DOHH2 (cell line): Measurements from ENCODE around the gene TRAF2.

ENCODE experiments used
- H3F3A ChIP-seq: fragments of 200-600 bp; sonication (generic), shearing (Covaris generic); 2 replicates; pipeline ENCODE4 v1.6.0; 2016; ENCODE audit warnings: antibody characterized with exemption, mild to moderate bottlenecking; ENCODE audit not compliant: control insufficient read depth, insufficient read depth
- H3K27ac ChIP-seq: fragments of 200-600 bp; sonication (generic); 2 replicates; pipeline ENCODE4 v1.5.1; 2014; ENCODE audit warnings: low read depth, mild to moderate bottlenecking, low read length, moderate library complexity
- H3K27me3 ChIP-seq: fragments of 200-600 bp; sonication (generic); 2 replicates; pipeline ENCODE4 v1.6.1; 2014; ENCODE audit warnings: mild to moderate bottlenecking, low read length, mixed read lengths; ENCODE audit not compliant: control insufficient read depth
- H3K36me3 ChIP-seq: fragments of 200-600 bp; sonication (generic); 2 replicates; pipeline ENCODE4 v1.6.1; 2014; ENCODE audit warnings: mild to moderate bottlenecking, low read length, moderate library complexity, mixed read lengths; ENCODE audit not compliant: control insufficient read depth
- H3K4me1 ChIP-seq: fragments of 200-600 bp; sonication (generic); 2 replicates; pipeline ENCODE4 v1.6.1; 2014; ENCODE audit warnings: mild to moderate bottlenecking, low read length, mixed read lengths; ENCODE audit not compliant: control insufficient read depth
- H3K4me2 ChIP-seq: fragments of 200-600 bp; sonication (generic); 2 replicates; pipeline ENCODE4 v1.6.0; 2014; ENCODE audit warnings: mild to moderate bottlenecking, low read length, moderate library complexity
- H3K4me3 ChIP-seq: fragments of 200-600 bp; sonication (generic); 2 replicates; pipeline ENCODE4 v1.5.1; 2014; ENCODE audit warnings: mild to moderate bottlenecking, low read length, mixed read lengths
- H3K79me2 ChIP-seq: fragments of 200-600 bp; sonication (generic); 2 replicates; pipeline ENCODE4 v1.6.1; 2014; ENCODE audit warnings: mild to moderate bottlenecking, low read length, mixed read lengths; ENCODE audit not compliant: control insufficient read depth
- H3K9me2 ChIP-seq: fragments of 200-600 bp; sonication (generic); replicated peaks from 2 replicates; pipeline ENCODE4 v1.6.1; 2014; ENCODE audit warnings: mild to moderate bottlenecking, low read length, mixed read lengths; ENCODE audit not compliant: control insufficient read depth
- H3K9me3 ChIP-seq: fragments of 200-600 bp; sonication (generic); 2 replicates; pipeline ENCODE4 v1.6.1; 2014; ENCODE audit warnings: antibody characterized with exemption, low read length, mixed read lengths; ENCODE audit not compliant: control insufficient read depth, insufficient read depth
- H4K20me1 ChIP-seq: fragments of 200-600 bp; sonication (generic); 2 replicates; pipeline ENCODE4 v1.6.0; 2014; ENCODE audit warnings: low read depth, mild to moderate bottlenecking, antibody characterized with exemption, low read length, moderate library complexity; ENCODE audit not compliant: control insufficient read depth, insufficient read depth
- EZH2phosphoT487 ChIP-seq: fragments of 200-600 bp; sonication (generic); IDR thresholded peaks from 2 replicates; pipeline ENCODE4 v1.6.1; 2017; ENCODE audit warnings: borderline replicate concordance, mild to moderate bottlenecking, antibody characterized with exemption, low read length, moderate library complexity, mixed read lengths
- TF ChIP-seq, protein P1 (sequence below): fragments of 200-600 bp; sonication (generic); IDR thresholded peaks from one replicate; pipeline ENCODE4 v1.5.1; 2014; ENCODE audit warnings: antibody characterized with exemption, mild to moderate bottlenecking, low read depth, low read length; ENCODE audit not compliant: poor library complexity, severe bottlenecking

The TRAF2 gene

DNA sequence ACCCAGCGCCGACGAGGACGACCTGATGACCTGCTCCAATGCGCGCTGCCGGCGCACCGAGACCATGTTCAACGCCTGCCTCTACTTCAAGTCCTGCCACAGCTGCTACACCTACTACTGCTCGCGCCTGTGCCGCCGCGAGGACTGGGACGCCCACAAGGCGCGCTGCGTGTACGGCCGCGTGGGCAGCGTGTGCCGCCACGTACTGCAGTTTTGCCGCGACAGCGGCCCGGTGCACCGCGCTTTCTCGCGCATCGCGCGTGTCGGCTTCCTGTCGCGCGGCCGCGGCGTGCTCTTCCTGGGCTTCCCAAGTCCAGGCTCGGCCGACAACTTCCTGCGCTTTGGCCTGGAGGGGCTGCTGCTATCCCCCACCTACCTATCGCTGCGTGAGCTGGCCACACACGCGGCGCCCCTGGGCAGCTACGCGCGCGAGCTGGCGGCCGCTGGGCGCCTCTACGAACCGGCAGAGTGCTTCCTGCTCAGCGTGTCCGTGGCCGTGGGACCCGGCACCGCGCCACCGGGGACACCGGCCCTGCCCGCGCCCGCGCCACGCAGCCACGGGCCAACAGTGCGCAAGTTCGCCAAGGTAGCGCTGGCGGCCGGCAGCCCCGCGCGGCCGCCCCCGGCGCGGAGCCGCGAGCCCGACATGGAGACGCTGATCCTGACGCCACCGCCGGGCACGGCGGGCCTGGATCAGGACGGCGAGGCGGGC lies 39.8 kb upstream of the TRAF2 start:
- H3K27ac ChIP-seq, result no peak overlapping the region
- peaks cover 17% of the 10 kb centered on the region; the same call in 1 of the 2 replicates for H3K36me3 ChIP-seq
- H3K27me3 ChIP-seq, result no peaks in the 10 kb centered on the region
- peaks cover 36% of the 10 kb centered on the region for H3K4me1 ChIP-seq
- no peaks in the 10 kb centered on the region for H3K9me2 ChIP-seq
- H4K20me1 ChIP-seq, result peaks cover 10% of the 10 kb centered on the region
- H3K4me2 ChIP-seq, result no peak overlapping the region
- no peak overlapping the region for H3K4me3 ChIP-seq
- no peaks in the 10 kb centered on the region for H3K9me3 ChIP-seq
- TF ChIP-seq, protein P1, sequence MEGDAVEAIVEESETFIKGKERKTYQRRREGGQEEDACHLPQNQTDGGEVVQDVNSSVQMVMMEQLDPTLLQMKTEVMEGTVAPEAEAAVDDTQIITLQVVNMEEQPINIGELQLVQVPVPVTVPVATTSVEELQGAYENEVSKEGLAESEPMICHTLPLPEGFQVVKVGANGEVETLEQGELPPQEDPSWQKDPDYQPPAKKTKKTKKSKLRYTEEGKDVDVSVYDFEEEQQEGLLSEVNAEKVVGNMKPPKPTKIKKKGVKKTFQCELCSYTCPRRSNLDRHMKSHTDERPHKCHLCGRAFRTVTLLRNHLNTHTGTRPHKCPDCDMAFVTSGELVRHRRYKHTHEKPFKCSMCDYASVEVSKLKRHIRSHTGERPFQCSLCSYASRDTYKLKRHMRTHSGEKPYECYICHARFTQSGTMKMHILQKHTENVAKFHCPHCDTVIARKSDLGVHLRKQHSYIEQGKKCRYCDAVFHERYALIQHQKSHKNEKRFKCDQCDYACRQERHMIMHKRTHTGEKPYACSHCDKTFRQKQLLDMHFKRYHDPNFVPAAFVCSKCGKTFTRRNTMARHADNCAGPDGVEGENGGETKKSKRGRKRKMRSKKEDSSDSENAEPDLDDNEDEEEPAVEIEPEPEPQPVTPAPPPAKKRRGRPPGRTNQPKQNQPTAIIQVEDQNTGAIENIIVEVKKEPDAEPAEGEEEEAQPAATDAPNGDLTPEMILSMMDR, result no peak
- TF ChIP-seq EZH2phosphoT487, result no peak
- peaks cover 13% of the 10 kb centered on the region for H3K79me2 ChIP-seq
- no peaks in the 10 kb centered on the region; the same call in 1 of the 2 replicates for H3F3A ChIP-seq

GRCh38 chr9:136847088-136847825 lies 39.1 kb upstream of the TRAF2 start:
- Histone ChIP-seq H3K4me3 (peak overlapping the region; percentile 79), H3K27ac (peak overlapping the region; percentile 57; the same call in 1 of the 2 replicates), H4K20me1 (peaks cover 6% of the 10 kb centered on the region; the same call in 1 of the 2 replicates)

GRCh38 chr9:136847826-136848392 lies 38.4 kb upstream of the TRAF2 start:
- Histone ChIP-seq H3K4me2 (peak overlapping the region; percentile 75), H3K27me3 (no peaks in the 10 kb centered on the region), H4K20me1 (peaks cover 6% of the 10 kb centered on the region; the same call in 1 of the 2 replicates), H3K9me2 (no peaks in the 10 kb centered on the region), H3K4me1 (peaks cover 24% of the 10 kb centered on the region), H3F3A (no peaks in the 10 kb centered on the region; the same call in 1 of the 2 replicates), H3K79me2 (peaks cover 13% of the 10 kb centered on the region), H3K27ac (peak overlapping the region; percentile 57), H3K4me3 (peak overlapping the region; percentile 79), H3K36me3 (peaks cover 21% of the 10 kb centered on the region; the same call in 1 of the 2 replicates), H3K9me3 (no peaks in the 10 kb centered on the region)
- TF ChIP-seq EZH2phosphoT487, result no peak
- TF ChIP-seq, protein P1, result no peak

More at GRCh38 chr9:136847088-136847825, 39.1 kb upstream of the TRAF2 start:
- no peaks in the 10 kb centered on the region for H3K9me2 ChIP-seq
- H3K27me3 ChIP-seq, result no peaks in the 10 kb centered on the region
- no peak for TF ChIP-seq EZH2phosphoT487
- TF ChIP-seq, protein P1, result no peak
- peaks cover 13% of the 10 kb centered on the region for H3K79me2 ChIP-seq
- H3F3A ChIP-seq, result no peaks in the 10 kb centered on the region; the same call in 1 of the 2 replicates
- H3K36me3 ChIP-seq, result peaks cover 21% of the 10 kb centered on the region; the same call in 1 of the 2 replicates
- peaks cover 29% of the 10 kb centered on the region for H3K4me1 ChIP-seq
- H3K9me3 ChIP-seq, result no peaks in the 10 kb centered on the region
- peak overlapping the region; percentile 75 for H3K4me2 ChIP-seq
